ENCODE results near the gene PSMD13.
"Not testable (repeated sequence)": the region's sequence is repeated elsewhere in the genome, so short reads cannot be mapped to it uniquely, and the experiment has no call there.

PSMD13 gene

GRCh38 chr11:218815-219593 is 17.8 kb upstream of the PSMD13 start:
- DNase-seq = no peak

GRCh38 chr11:220641-221215 is 16.0 kb upstream of the PSMD13 start:
- not testable (repeated sequence) for DNase-seq

- no peak for DNase-seq
These were observed 15.2 kb upstream of the PSMD13 start for GRCh38 chr11:221539-221938.

- DNase-seq = no peak
These were observed 14.6 kb upstream of the PSMD13 start for GRCh38 chr11:221998-222789.

GRCh38 chr11:223026-223789 is 13.6 kb upstream of the PSMD13 start:
- no peak for DNase-seq

- DNase-seq = no peak
These were observed 12.9 kb upstream of the PSMD13 start for GRCh38 chr11:223884-224283.

GRCh38 chr11:224424-224823 is 12.4 kb upstream of the PSMD13 start:
- DNase-seq = no peak

GRCh38 chr11:225734-226453 is 10.9 kb upstream of the PSMD13 start:
- no peak for DNase-seq

- DNase-seq = no peak
These were observed 8.9 kb upstream of the PSMD13 start for GRCh38 chr11:227824-228379.

- no peak for DNase-seq
These were observed 6.3 kb upstream of the PSMD13 start for GRCh38 chr11:230431-230830.

GRCh38 chr11:232783-233565 is 3.8 kb upstream of the PSMD13 start:
- DNase-seq = no peak

GRCh38 chr11:235180-235579 is 1.6 kb upstream of the PSMD13 start:
- no peak for DNase-seq

- DNase-seq = peak; percentile 70 to 78
These were observed 1.2 kb upstream of the PSMD13 start for GRCh38 chr11:235609-235996.

GRCh38 chr11:235997-236773 is 591 bp upstream of the PSMD13 start, which contains the start of gene SIRT3:
TSS of gene SIRT3 (minus strand) at chr11:236342. CDS start at chr11:236328, 14 bp downstream.
- DNase-seq = peak; percentile 76 to 78

GRCh38 chr11:238346-238745 is 1.6 kb downstream of the PSMD13 start:
- DNase-seq = not testable (repeated sequence)

GRCh38 chr11:240315-240714 is 3.5 kb downstream of the PSMD13 start:
- no peak for DNase-seq

- no peak for DNase-seq
These were observed 4.9 kb downstream of the PSMD13 start for GRCh38 chr11:241634-242033.

GRCh38 chr11:244376-244775 is 7.6 kb downstream of the PSMD13 start:
- DNase-seq = no peak

- no peak for DNase-seq
These were observed 12.3 kb downstream of the PSMD13 start for GRCh38 chr11:249062-249461.

- no peak for DNase-seq
These were observed 13.5 kb downstream of the PSMD13 start for GRCh38 chr11:250274-250673.

All from activated CD4-positive, alpha-beta T cell treated with anti-CD3 and anti-CD28 coated beads, Interleukin-2, amount 50 U/mL, for 48 hours (primary cell).